GM19240 (cell line): ENCODE measurements around the gene ANKRD39.
"Not testable (repeated sequence)": the region's sequence is repeated elsewhere in the genome, so short reads cannot be mapped to it uniquely, and the experiment has no call there.

ENCODE experiments used
- DNase-seq: peaks from one replicate; pipeline ENCODE4 v3.0.0; 2011; ENCODE audit warnings: low spot score; ENCODE audit not compliant: insufficient read length

ANKRD39 gene

GRCh38 chr2:96873651-96874096 lies 15.9 kb upstream of the ANKRD39 start:
- no peak for DNase-seq

GRCh38 chr2:96872591-96873349 lies 15.0 kb upstream of the ANKRD39 start:
- DNase-seq: no peak

GRCh38 chr2:96870626-96871255 lies 12.9 kb upstream of the ANKRD39 start:
- no peak for DNase-seq

GRCh38 chr2:96869822-96870625 lies 12.2 kb upstream of the ANKRD39 start, which contains the start of gene SEMA4C:
Gene SEMA4C (minus strand): TSS chr2:96870080. CDS start chr2:96867886, 2,194 bp downstream.
- no peak for DNase-seq

GRCh38 chr2:96869281-96869821 lies 11.5 kb upstream of the ANKRD39 start:
- no peak for DNase-seq

GRCh38 chr2:96868555-96869280 lies 10.9 kb upstream of the ANKRD39 start:
- peak; percentile 82 for DNase-seq

- DNase-seq: no peak
These were observed 10.1 kb upstream of the ANKRD39 start for GRCh38 chr2:96867756-96868554.

- DNase-seq: no peak
These were observed 9.4 kb upstream of the ANKRD39 start for GRCh38 chr2:96866986-96867755.

- DNase-seq: no peak
These were observed 8.8 kb upstream of the ANKRD39 start for GRCh38 chr2:96866586-96866985.

- DNase-seq: no peak
These were observed 8.3 kb upstream of the ANKRD39 start for GRCh38 chr2:96866149-96866548.

- no peak for DNase-seq
These were observed 7.8 kb upstream of the ANKRD39 start for GRCh38 chr2:96865654-96866053.

- no peak for DNase-seq
These were observed 6.7 kb upstream of the ANKRD39 start for GRCh38 chr2:96864343-96865091.

- DNase-seq: no peak
These were observed 5.9 kb upstream of the ANKRD39 start for GRCh38 chr2:96863575-96864342.

- not testable (repeated sequence) for DNase-seq
These were observed 5.2 kb upstream of the ANKRD39 start for GRCh38 chr2:96863056-96863455.

- no peak for DNase-seq
These were observed 3.3 kb upstream of the ANKRD39 start for GRCh38 chr2:96861074-96861473.

GRCh38 chr2:96860065-96861029 lies 2.5 kb upstream of the ANKRD39 start:
- no peak for DNase-seq

- DNase-seq: no peak
These were observed 1.9 kb upstream of the ANKRD39 start for GRCh38 chr2:96859681-96860064.
